Measurements from ENCODE around the gene PEX5L.
"Not testable (repeated sequence)": the region's sequence is repeated elsewhere in the genome, so short reads cannot be mapped to it uniquely, and the experiment has no call there.

Gene PEX5L
- total RNA-seq, result 0 to 1.3 (median 0.06) reads per million in 9 experiments

DNA sequence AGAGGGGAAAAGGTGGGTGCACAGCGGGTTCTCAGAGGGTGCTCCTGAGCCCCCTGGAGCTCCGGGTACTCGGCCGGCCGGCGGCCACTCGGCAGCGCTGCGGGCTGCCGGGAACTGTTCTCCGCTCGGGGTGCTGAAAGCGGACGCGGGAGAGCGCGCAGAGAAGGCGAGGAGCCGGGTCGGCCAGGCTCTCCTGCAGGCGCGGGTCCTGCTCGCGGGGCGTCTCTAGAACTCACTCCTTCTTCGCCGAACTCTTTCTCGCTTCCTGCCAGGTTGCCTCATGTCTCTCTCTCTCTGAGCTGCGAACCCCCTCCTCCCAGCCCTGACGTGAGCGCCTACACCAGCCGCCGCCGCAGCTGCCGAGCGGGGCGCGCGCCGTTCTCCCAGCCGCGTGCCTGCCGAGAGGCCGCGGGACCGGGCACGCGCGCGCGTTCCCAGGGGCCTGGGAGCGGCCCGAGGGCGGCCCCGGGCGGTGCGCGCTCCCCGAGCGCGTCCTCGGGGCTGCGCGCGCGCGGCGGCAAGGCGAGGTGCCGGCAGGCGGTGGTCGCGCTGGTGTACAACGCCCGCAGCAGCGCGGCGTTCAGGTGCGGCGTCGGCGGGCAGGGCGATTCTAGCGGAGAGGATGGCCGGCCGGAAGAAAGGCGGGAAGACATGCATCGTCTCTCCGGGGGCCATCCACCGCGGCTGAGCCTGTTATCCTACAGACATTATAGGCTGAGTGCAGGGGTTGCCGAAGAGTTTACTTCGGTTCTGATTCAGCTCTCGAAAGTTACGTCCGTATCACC lies at the start of gene PEX5L:
Gene PEX5L (minus strand): TSS at position 267 of the 785 bp plus-strand sequence. CDS start 338 bp downstream, outside the sequence.
- peak in 1 of 3 experiments; percentile 1 for DNase-seq

GRCh38 chr3:180085122-180085710 lies 48.5 kb upstream of the PEX5L start:
- H3K9me3 Mint-ChIP-seq, result no peaks in the 10 kb centered on the region
- H3K4me3 Mint-ChIP-seq, result no peak overlapping the region
- no peak overlapping the region for H3K27ac Mint-ChIP-seq
- ATAC-seq (replicated peaks) (no peak), DNase-seq (no peak)
- H3K36me3 Mint-ChIP-seq (ENCODE audit: insufficient read depth), result no peaks in the 10 kb centered on the region
- H3K27me3 Mint-ChIP-seq, result no peaks in the 10 kb centered on the region
- no peaks in the 10 kb centered on the region for H3K4me1 Mint-ChIP-seq (ENCODE audit: low read depth in 2 of 2)

More for the DNA sequence above, at the start of gene PEX5L:
- no peak within 1 kb of the TSS for H3K27ac Mint-ChIP-seq
- H3K9me3 Mint-ChIP-seq, result peaks cover 0 to 10% of the 10 kb centered on the region in 2 donors
- H3K4me1 Mint-ChIP-seq (ENCODE audit: low read depth in 2 of 2), result peaks cover 4 to 9% of the 10 kb centered on the region in 2 donors
- ATAC-seq (replicated peaks), result no peak
- no peaks in the 10 kb centered on the region for H3K36me3 Mint-ChIP-seq (ENCODE audit: insufficient read depth)
- H3K27me3 Mint-ChIP-seq, result peaks cover 49 to 55% of the 10 kb centered on the region in 2 donors
- H3K4me3 Mint-ChIP-seq, result peak within 1 kb of the TSS; percentile 52 to 73

GRCh38 chr3:180082699-180083098 lies 46.0 kb upstream of the PEX5L start:
- H3K27me3 Mint-ChIP-seq, result no peaks in the 10 kb centered on the region
- ATAC-seq (replicated peaks) (no peak), DNase-seq (no peak)
- no peaks in the 10 kb centered on the region for H3K9me3 Mint-ChIP-seq
- H3K27ac Mint-ChIP-seq, result no peak overlapping the region
- no peaks in the 10 kb centered on the region for H3K36me3 Mint-ChIP-seq (ENCODE audit: insufficient read depth)
- no peak overlapping the region for H3K4me3 Mint-ChIP-seq
- H3K4me1 Mint-ChIP-seq (ENCODE audit: low read depth in 2 of 2), result no peaks in the 10 kb centered on the region

- H3K4me3 Mint-ChIP-seq, result no peak overlapping the region
- no peaks in the 10 kb centered on the region for H3K9me3 Mint-ChIP-seq
- ATAC-seq (replicated peaks), result no peak
- no peaks in the 10 kb centered on the region for H3K36me3 Mint-ChIP-seq (ENCODE audit: insufficient read depth)
- no peak overlapping the region for H3K27ac Mint-ChIP-seq
- DNase-seq, result no peak
- H3K4me1 Mint-ChIP-seq (ENCODE audit: low read depth in 2 of 2), result no peaks in the 10 kb centered on the region
- no peaks in the 10 kb centered on the region for H3K27me3 Mint-ChIP-seq
Measured at GRCh38 chr3:180078592-180078991, 41.9 kb upstream of the PEX5L start.

GRCh38 chr3:180073561-180073960 lies 36.8 kb upstream of the PEX5L start:
- H3K4me1 Mint-ChIP-seq (ENCODE audit: low read depth in 2 of 2), result no peaks in the 10 kb centered on the region
- H3K36me3 Mint-ChIP-seq (ENCODE audit: insufficient read depth), result no peaks in the 10 kb centered on the region
- peaks cover 0 to 4% of the 10 kb centered on the region in 2 donors for H3K9me3 Mint-ChIP-seq
- no peaks in the 10 kb centered on the region for H3K27me3 Mint-ChIP-seq
- DNase-seq (no peak), ATAC-seq (replicated peaks) (no peak)
- no peak overlapping the region for H3K4me3 Mint-ChIP-seq
- H3K27ac Mint-ChIP-seq, result no peak overlapping the region

DNA sequence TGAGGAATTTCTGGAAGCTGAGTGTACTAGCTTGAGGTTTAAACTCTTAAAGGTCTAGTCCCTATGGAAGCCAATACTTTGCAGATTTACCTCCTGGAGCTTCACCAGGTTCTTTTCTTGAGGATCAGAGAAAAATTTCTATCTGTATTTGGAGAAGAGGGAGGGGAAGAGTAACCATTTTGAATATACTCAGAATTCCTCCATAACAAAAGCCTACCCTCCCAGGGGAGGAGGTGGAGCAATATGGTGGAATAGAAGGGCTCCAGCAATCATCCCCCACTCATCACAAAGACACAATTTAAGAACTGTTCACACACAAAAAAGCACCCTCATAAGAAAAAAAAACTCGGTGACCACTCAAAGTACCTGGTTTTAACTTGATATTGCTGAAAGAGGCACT lies 36.0 kb upstream of the PEX5L start:
- Mint-ChIP-seq H3K27ac (no peak overlapping the region), H3K4me3 (no peak overlapping the region), H3K27me3 (no peaks in the 10 kb centered on the region), H3K9me3 (peaks cover 0 to 8% of the 10 kb centered on the region in 2 donors), H3K36me3 (ENCODE audit: insufficient read depth) (no peaks in the 10 kb centered on the region), H3K4me1 (ENCODE audit: low read depth in 2 of 2) (no peaks in the 10 kb centered on the region)
- DNase-seq, result no peak
- ATAC-seq (replicated peaks), result no peak

DNA sequence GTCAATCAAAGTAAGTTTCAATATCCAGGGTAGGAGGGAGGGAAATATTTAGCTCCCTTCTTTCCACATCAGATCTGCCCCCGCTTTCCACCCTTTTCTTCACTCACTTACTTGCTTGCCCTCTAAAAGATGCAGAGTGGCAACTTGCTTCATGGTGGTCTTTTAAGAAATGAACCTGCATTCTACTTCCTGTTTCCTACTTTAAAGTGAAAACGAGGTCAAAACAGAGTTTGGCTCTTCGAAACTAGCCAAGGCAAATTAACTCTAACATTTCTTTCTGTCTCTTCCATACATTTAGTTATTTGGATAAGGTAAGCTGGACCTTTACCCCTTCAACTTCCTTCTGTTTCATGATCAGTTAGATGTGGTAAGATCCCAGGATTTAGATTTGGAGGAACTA lies 34.2 kb upstream of the PEX5L start:
- H3K9me3 Mint-ChIP-seq, result peaks cover 0 to 8% of the 10 kb centered on the region in 2 donors
- ATAC-seq (replicated peaks) (no peak), DNase-seq (no peak)
- H3K4me3 Mint-ChIP-seq, result no peak overlapping the region
- H3K27me3 Mint-ChIP-seq, result no peaks in the 10 kb centered on the region
- H3K36me3 Mint-ChIP-seq (ENCODE audit: insufficient read depth), result no peaks in the 10 kb centered on the region
- no peaks in the 10 kb centered on the region for H3K4me1 Mint-ChIP-seq (ENCODE audit: low read depth in 2 of 2)
- H3K27ac Mint-ChIP-seq, result no peak overlapping the region

DNA sequence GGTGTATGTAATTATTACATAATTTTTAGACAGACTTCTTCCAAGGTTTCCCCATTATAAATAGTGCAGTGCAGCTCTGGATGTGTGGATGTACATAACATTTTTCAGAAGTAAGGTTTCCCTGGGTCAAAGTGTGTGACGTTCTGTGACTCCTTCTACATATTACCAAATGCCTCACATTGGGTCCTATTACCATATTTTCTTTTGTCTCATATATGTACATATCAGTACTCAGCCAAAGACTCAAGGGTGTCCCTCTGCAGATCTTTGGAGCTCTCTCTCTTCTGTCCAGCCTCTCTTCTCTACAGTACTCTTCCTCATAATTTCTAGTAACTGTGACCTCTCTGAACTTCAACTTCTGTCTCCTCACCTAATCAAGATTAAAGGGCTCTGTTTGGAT lies 31.3 kb upstream of the PEX5L start:
- DNase-seq, result no peak
- no peaks in the 10 kb centered on the region for H3K36me3 Mint-ChIP-seq (ENCODE audit: insufficient read depth)
- H3K27me3 Mint-ChIP-seq, result no peaks in the 10 kb centered on the region
- H3K4me1 Mint-ChIP-seq (ENCODE audit: low read depth in 2 of 2), result no peaks in the 10 kb centered on the region
- H3K27ac Mint-ChIP-seq, result no peak overlapping the region
- peaks cover 0 to 8% of the 10 kb centered on the region in 2 donors for H3K9me3 Mint-ChIP-seq
- H3K4me3 Mint-ChIP-seq, result no peak overlapping the region
- no peak for ATAC-seq (replicated peaks)

GRCh38 chr3:180066598-180066997 lies 29.9 kb upstream of the PEX5L start:
- no peak overlapping the region for H3K27ac Mint-ChIP-seq
- ATAC-seq (replicated peaks), result no peak
- no peaks in the 10 kb centered on the region for H3K4me1 Mint-ChIP-seq (ENCODE audit: low read depth in 2 of 2)
- no peaks in the 10 kb centered on the region for H3K27me3 Mint-ChIP-seq
- DNase-seq, result no peak
- no peak overlapping the region for H3K4me3 Mint-ChIP-seq
- peaks cover 0 to 8% of the 10 kb centered on the region in 2 donors for H3K9me3 Mint-ChIP-seq
- no peaks in the 10 kb centered on the region for H3K36me3 Mint-ChIP-seq (ENCODE audit: insufficient read depth)

GRCh38 chr3:180063783-180064182 lies 27.0 kb upstream of the PEX5L start:
- Mint-ChIP-seq H3K4me1 (ENCODE audit: low read depth in 2 of 2) (no peaks in the 10 kb centered on the region), H3K9me3 (peaks cover 0 to 6% of the 10 kb centered on the region in 2 donors), H3K36me3 (ENCODE audit: insufficient read depth) (no peaks in the 10 kb centered on the region), H3K27me3 (no peaks in the 10 kb centered on the region), H3K4me3 (no peak overlapping the region), H3K27ac (no peak overlapping the region)
- DNase-seq (no peak), ATAC-seq (replicated peaks) (no peak)

- ATAC-seq (replicated peaks), result no peak
- Mint-ChIP-seq H3K27ac (no peak overlapping the region), H3K27me3 (no peaks in the 10 kb centered on the region), H3K36me3 (ENCODE audit: insufficient read depth) (no peaks in the 10 kb centered on the region), H3K9me3 (no peaks in the 10 kb centered on the region), H3K4me3 (no peak overlapping the region), H3K4me1 (ENCODE audit: low read depth in 2 of 2) (no peaks in the 10 kb centered on the region)
- no peak for DNase-seq
Measured at GRCh38 chr3:180062771-180063170, 26.0 kb upstream of the PEX5L start.

GRCh38 chr3:180059356-180059755 lies 22.6 kb upstream of the PEX5L start:
- Mint-ChIP-seq H3K27ac (no peak overlapping the region), H3K36me3 (ENCODE audit: insufficient read depth) (no peaks in the 10 kb centered on the region)

GRCh38 chr3:180058238-180058637 lies 21.5 kb upstream of the PEX5L start:
- Mint-ChIP-seq H3K4me1 (ENCODE audit: low read depth in 2 of 2) (no peaks in the 10 kb centered on the region), H3K4me3 (no peak overlapping the region), H3K27me3 (no peaks in the 10 kb centered on the region), H3K27ac (no peak overlapping the region), H3K9me3 (no peaks in the 10 kb centered on the region), H3K36me3 (ENCODE audit: insufficient read depth) (no peaks in the 10 kb centered on the region)
- ATAC-seq (replicated peaks), result no peak
- DNase-seq, result no peak

More at GRCh38 chr3:180059356-180059755, 22.6 kb upstream of the PEX5L start:
- ATAC-seq (replicated peaks), result no peak
- Mint-ChIP-seq H3K4me3 (no peak overlapping the region), H3K9me3 (no peaks in the 10 kb centered on the region), H3K4me1 (ENCODE audit: low read depth in 2 of 2) (no peaks in the 10 kb centered on the region), H3K27me3 (no peaks in the 10 kb centered on the region)
- DNase-seq, result no peak

GRCh38 chr3:180055656-180056055 lies 18.9 kb upstream of the PEX5L start:
- not testable (repeated sequence) for DNase-seq; ATAC-seq (replicated peaks); H3K36me3 Mint-ChIP-seq (ENCODE audit: insufficient read depth); H3K4me1 Mint-ChIP-seq (ENCODE audit: low read depth in 2 of 2); H3K9me3 Mint-ChIP-seq; H3K27ac Mint-ChIP-seq; H3K4me3 Mint-ChIP-seq; H3K27me3 Mint-ChIP-seq
